Vagina (tissue), 2 donors: ENCODE measurements around the gene RABGAP1L.

Experiments used
- POLR2AphosphoS5 ChIP-seq, 2 donors: sonication (generic); formaldehyde crosslinking; IDR thresholded peaks; one replicate each; pipeline ENCODE4 v1.9.0; 2017; ENCODE audit warnings: antibody characterized with exemption in 2 of 2, mild to moderate bottlenecking in 2 of 2, low read depth in 1 of 2; ENCODE audit not compliant: insufficient read depth in 1 of 2
- TF ChIP-seq, protein P1 (sequence below), 3 experiments: fragments of 450-650 bp in 2 of 3; fragments of 200-600 bp in 1 of 3; sonication (generic) in 1 of 3; IDR thresholded peaks; one replicate each; pipeline ENCODE4 v1.5.1; 2017 to 2019; ENCODE audit warnings: antibody characterized with exemption in 3 of 3, mild to moderate bottlenecking in 2 of 3, moderate library complexity in 2 of 3

DNA sequence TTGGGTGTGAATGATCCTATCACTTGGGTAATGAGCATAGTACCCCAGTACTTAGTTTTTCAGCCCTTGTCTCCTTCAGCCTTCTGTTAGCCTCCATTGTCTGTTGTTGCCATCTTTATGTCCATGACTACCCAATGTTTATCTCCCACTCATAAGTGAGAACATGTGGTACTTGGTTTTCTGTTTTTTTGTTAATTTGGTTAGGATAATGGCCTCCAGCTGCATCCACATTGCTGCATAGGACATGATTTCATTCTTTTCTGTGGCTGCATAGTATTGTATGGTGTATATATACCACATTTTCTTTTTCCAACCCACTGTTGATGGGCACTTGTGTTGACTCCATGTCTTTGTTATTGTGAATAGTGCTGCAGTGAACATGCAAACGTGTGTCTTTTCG lies 248.8 kb downstream of the RABGAP1L start:
- TF ChIP-seq, protein P1, sequence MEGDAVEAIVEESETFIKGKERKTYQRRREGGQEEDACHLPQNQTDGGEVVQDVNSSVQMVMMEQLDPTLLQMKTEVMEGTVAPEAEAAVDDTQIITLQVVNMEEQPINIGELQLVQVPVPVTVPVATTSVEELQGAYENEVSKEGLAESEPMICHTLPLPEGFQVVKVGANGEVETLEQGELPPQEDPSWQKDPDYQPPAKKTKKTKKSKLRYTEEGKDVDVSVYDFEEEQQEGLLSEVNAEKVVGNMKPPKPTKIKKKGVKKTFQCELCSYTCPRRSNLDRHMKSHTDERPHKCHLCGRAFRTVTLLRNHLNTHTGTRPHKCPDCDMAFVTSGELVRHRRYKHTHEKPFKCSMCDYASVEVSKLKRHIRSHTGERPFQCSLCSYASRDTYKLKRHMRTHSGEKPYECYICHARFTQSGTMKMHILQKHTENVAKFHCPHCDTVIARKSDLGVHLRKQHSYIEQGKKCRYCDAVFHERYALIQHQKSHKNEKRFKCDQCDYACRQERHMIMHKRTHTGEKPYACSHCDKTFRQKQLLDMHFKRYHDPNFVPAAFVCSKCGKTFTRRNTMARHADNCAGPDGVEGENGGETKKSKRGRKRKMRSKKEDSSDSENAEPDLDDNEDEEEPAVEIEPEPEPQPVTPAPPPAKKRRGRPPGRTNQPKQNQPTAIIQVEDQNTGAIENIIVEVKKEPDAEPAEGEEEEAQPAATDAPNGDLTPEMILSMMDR (IDR thresholded peaks at IDR 0.05): no peak
- TF ChIP-seq POLR2AphosphoS5 (IDR thresholded peaks at IDR 0.05; ENCODE audit: insufficient read depth in 1 of 2, low read depth in 1 of 2): no peak
